HCT116 (cell line): ENCODE data around the gene CEACAM6. TPM values are rescaled to one million over a fixed set of nuclear protein-coding genes. Genes with fewer than 3 reads are reported as not detected.
"Not testable (repeated sequence)": the region's sequence is repeated elsewhere in the genome, so short reads cannot be mapped to it uniquely, and the experiment has no call there.

Experiments used
- ATAC-seq: fragments of 200-7000 bp; cut with Tn5 transposase; 2 replicates; pipeline ENCODE4 v1.9.1; 2020; ENCODE audit warnings: mild to moderate bottlenecking, moderate library complexity
- BruUV-seq: library from RNA; stranded (reverse); fragments of 400-500 nt; replicated peaks from 2 replicates; lab custom pipeline; 2021; lab: Mats Ljungman, UMichigan
- CTCF ChIA-PET: fragments of 300-600 bp; sonication (Branson Sonifier 250); formaldehyde crosslinking; loops from one replicate; lab custom pipeline; 2021; ENCODE audit warnings: antibody characterized with exemption; lab: Charles Lee
- POLR2A ChIA-PET: fragments of 300-600, 350-600 bp; sonication (Branson Sonifier 250); formaldehyde crosslinking; loops from one replicate; lab custom pipeline; 2021; ENCODE audit warnings: antibody characterized with exemption; lab: Charles Lee
- RAD21 ChIA-PET, 2 experiments: fragments of 300-600 bp; sonication (Branson Sonifier 250); formaldehyde crosslinking; loops; one replicate each; lab custom pipeline; 2023; ENCODE audit warnings: low total read pairs in 2 of 2; ENCODE audit not compliant: uncharacterized antibody in 2 of 2, unreplicated experiment in 2 of 2, low non-redundant PET in 1 of 2; lab: Charles Lee
- DNase-seq: peaks from one replicate; pipeline ENCODE4 v3.0.0-alpha.2; 2010; ENCODE audit warnings: low read depth, low spot score
- H2AFZ ChIP-seq: fragments of 200-600 bp; shearing (Covaris generic), sonication (generic); 2 replicates; pipeline ENCODE4 v1.6.1; 2017; ENCODE audit warnings: low read depth, mixed run types, mixed read lengths, antibody characterized with exemption, low read length; ENCODE audit not compliant: poor library complexity, severe bottlenecking
- H3K27ac ChIP-seq: 2 replicates; pipeline ENCODE4 v1.5.1; 2012; ENCODE audit warnings: low read depth, low read length
- H3K27me3 ChIP-seq: fragments of 200-600 bp; sonication (generic); 2 replicates; pipeline ENCODE4 v1.6.1; 2016; ENCODE audit warnings: mixed run types, low read length, mixed read lengths; ENCODE audit not compliant: insufficient read depth
- H3K36me3 ChIP-seq, 2 experiments: fragments of 200-500 bp in 1 of 2; fragments of 200-600 bp in 1 of 2; sonication (Bioruptor generic) in 1 of 2; sonication (generic) in 1 of 2; 2 replicates each; pipeline versions ENCODE4 v1.5.1 to v1.6.1; 2014 to 2016; ENCODE audit warnings: low read length in 2 of 2, inconsistent platforms in 1 of 2, mixed read lengths in 1 of 2, mixed run types in 1 of 2; ENCODE audit not compliant: insufficient read depth in 2 of 2, control insufficient read depth in 1 of 2
- H3K4me1 ChIP-seq, 2 experiments: fragments of 200-600 bp in 1 of 2; sonication (generic) in 1 of 2; 2 replicates each; pipeline versions ENCODE4 v1.5.1 to v1.6.1; 2012 to 2017; ENCODE audit warnings: low read length in 2 of 2, inconsistent platforms in 1 of 2, mild to moderate bottlenecking in 1 of 2, mixed read lengths in 1 of 2, mixed run types in 1 of 2, moderate library complexity in 1 of 2; ENCODE audit not compliant: insufficient read depth in 2 of 2, control insufficient read depth in 1 of 2
- H3K4me2 ChIP-seq: fragments of 200-600 bp; sonication (generic); 2 replicates; pipeline ENCODE4 v1.6.1; 2017; ENCODE audit warnings: mixed run types, low read length, mixed read lengths
- H3K4me3 ChIP-seq, 2 experiments: fragments of 200-600 bp in 1 of 2; sonication (generic) in 1 of 2; replicated peaks in 1 of 2; 2 replicates each; pipeline ENCODE4 v1.5.1; 2011 to 2016; ENCODE audit warnings: low read length in 2 of 2, control low read depth in 1 of 2, low read depth in 1 of 2, mild to moderate bottlenecking in 1 of 2, mixed read lengths in 1 of 2, mixed run types in 1 of 2
- H3K79me2 ChIP-seq: fragments of 200-600 bp; sonication (generic); 2 replicates; pipeline ENCODE4 v1.6.1; 2017; ENCODE audit warnings: mild to moderate bottlenecking, mixed run types, low read length, moderate library complexity, mixed read lengths; ENCODE audit not compliant: insufficient read depth
- H3K9ac ChIP-seq: fragments of 200-600 bp; sonication (generic); 2 replicates; pipeline ENCODE4 v1.6.1; 2016; ENCODE audit warnings: low read length, mixed read lengths
- H3K9me2 ChIP-seq: fragments of 200-600 bp; sonication (generic), shearing (Covaris generic); 2 replicates; pipeline ENCODE4 v1.6.1; 2017; ENCODE audit warnings: mixed run types, mild to moderate bottlenecking, moderate library complexity; ENCODE audit not compliant: insufficient read depth
- H3K9me3 ChIP-seq, 2 experiments: fragments of 200-500 bp in 1 of 2; fragments of 200-600 bp in 1 of 2; sonication (Bioruptor generic) in 1 of 2; sonication (generic) in 1 of 2; 2 replicates each; pipeline ENCODE4 v1.6.1; 2014 to 2017; ENCODE audit warnings: low read length in 2 of 2, mixed read lengths in 2 of 2, inconsistent platforms in 1 of 2, low read depth in 1 of 2, mild to moderate bottlenecking in 1 of 2, mixed run types in 1 of 2, moderate library complexity in 1 of 2; ENCODE audit not compliant: control insufficient read depth in 1 of 2, insufficient read depth in 1 of 2
- H4K20me1 ChIP-seq: fragments of 200-600 bp; sonication (generic), shearing (Covaris generic); 2 replicates; pipeline ENCODE4 v1.6.1; 2017; ENCODE audit warnings: mixed run types, mild to moderate bottlenecking, moderate library complexity; ENCODE audit not compliant: insufficient read depth
- POLR2A ChIP-seq: IDR thresholded peaks from 2 replicates; pipeline ENCODE4 v1.7.0; 2011; ENCODE audit warnings: borderline replicate concordance; ENCODE audit not compliant: insufficient read depth, insufficient read length; ENCODE audit errors: extremely low read depth
- intact Hi-C: fragments of 100-400 bp; cut with micrococcal nuclease; formaldehyde crosslinking; loops from 2 replicates; pipeline ENCODE4 v1.10.0; 2022
- total RNA-seq: library from RNA; stranded (reverse); gene quantifications from one replicate; pipeline ENCODE4 v1.2.1, GENCODE V29; 2021; ENCODE audit not compliant: unreplicated experiment
- TF ChIP-seq, protein P1 (sequence below): IDR thresholded peaks from 2 replicates; pipeline ENCODE4 v1.6.1; 2012

Gene CEACAM6
- total RNA-seq, 1 experiment from 2014 or later = 0.59 TPM

DNA sequence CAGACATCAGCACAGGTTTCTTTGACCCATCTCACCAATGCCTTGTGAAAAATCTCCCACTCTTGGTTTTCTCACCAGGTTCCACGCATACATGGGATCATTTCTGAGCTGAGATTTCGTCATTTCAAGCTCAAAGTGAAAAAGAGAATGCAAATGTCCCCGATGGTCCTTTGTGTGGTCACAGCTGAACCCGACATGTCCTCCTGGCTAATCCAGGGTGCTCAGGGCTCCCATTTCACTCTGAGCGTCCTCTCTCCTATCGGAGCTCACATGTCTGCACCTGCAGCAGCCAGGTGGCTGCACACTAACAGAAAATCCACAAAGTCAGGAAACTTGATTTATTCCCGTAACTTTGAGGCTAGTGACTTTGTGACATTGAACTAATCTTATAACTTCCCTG, 31.7 kb downstream of the CEACAM6 start:
- no peak overlapping the region for H3K9ac ChIP-seq
- intact Hi-C loops = loop anchor here (5.0 kb wide), 1 partner anchor 80 kb away; the partner anchor contains the start of gene CEACAM5
- TF ChIP-seq, protein P1, sequence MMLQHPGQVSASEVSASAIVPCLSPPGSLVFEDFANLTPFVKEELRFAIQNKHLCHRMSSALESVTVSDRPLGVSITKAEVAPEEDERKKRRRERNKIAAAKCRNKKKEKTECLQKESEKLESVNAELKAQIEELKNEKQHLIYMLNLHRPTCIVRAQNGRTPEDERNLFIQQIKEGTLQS = no peak
- TF ChIP-seq POLR2A = no peak
- TF ChIP-seq, all 23 proteins: peak for 0
- ATAC-seq (no peak), DNase-seq (no peak)
- BruUV-seq = no TSS peak
- ChIA-PET POLR2A (no interaction called here), CTCF (interaction anchor here (4.6 kb wide), 1 partner anchor 34 kb away, joined by 43 read pairs; no protein-coding TSS in a partner anchor), RAD21 (no interaction called here)
- H3K79me2 ChIP-seq = no peaks in the 10 kb centered on the region
- no peaks in the 10 kb centered on the region for H3K9me2 ChIP-seq
- H3K4me1 ChIP-seq = peaks cover 0 to 4% of the 10 kb centered on the region in 2 experiments; a peak in 1 of 4 replicates
- no peaks in the 10 kb centered on the region for H4K20me1 ChIP-seq
- H3K27me3 ChIP-seq = peaks cover 50% of the 10 kb centered on the region
- H3K9me3 ChIP-seq = no peaks in the 10 kb centered on the region
- H3K4me2 ChIP-seq = no peak overlapping the region
- no peak overlapping the region for H3K27ac ChIP-seq
- H3K4me3 ChIP-seq = no peak overlapping the region
- no peaks in the 10 kb centered on the region for H3K36me3 ChIP-seq
- H2AFZ ChIP-seq = no peak overlapping the region

DNA sequence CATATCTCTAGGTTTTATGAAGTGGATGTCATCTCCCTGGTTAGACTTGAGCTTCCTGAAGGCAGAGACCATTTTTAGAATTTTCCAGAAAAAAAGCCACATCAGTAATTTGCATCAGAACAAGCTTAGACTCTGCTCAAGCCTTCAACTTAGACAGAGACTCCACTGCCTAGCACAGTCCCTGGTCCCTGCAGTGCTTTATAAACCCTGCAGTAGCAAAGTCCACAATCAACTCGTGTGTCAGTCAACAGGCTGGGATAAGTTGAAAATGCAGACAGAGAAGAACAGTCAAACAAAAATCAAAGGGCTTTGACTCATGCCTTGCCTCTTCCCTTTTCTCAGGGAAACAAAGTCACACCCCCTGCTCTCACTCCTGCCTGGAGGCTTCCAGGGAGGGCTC, 33.2 kb downstream of the CEACAM6 start:
- BruUV-seq, RAD21 ChIA-PET, H3K9ac ChIP-seq, H3K4me2 ChIP-seq, H2AFZ ChIP-seq, H3K9me3 ChIP-seq, H3K27ac ChIP-seq, CTCF ChIA-PET, H3K36me3 ChIP-seq, DNase-seq, POLR2A ChIA-PET, H3K4me1 ChIP-seq, ATAC-seq, H3K9me2 ChIP-seq, H3K79me2 ChIP-seq, H3K4me3 ChIP-seq, H4K20me1 ChIP-seq: not testable (repeated sequence)
- intact Hi-C loops = loop anchor here (5.0 kb wide), 1 partner anchor 81 kb away; the partner anchor contains the start of gene CEACAM5
- peaks cover 46% of the 10 kb centered on the region for H3K27me3 ChIP-seq

DNA sequence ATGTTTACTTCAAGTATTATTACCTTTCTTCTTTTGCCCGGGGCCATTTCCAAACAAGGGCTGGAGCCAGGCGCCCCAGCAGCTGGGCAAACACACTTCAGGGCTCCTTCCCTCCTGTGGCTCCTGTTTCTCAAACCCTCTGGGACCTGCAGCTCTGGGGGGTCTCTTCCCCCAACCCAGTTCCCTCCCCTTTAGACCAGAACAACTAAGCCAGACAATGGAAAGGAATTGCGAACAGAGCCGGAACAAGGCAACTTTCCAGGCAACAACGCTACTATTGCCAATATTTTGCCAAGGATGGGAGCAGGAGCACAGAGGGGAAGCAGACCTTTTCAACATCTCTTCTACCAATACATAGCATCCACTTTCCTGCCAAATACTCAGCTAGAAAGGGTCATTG, 33.7 kb downstream of the CEACAM6 start:
- H3K36me3 ChIP-seq, POLR2A ChIA-PET, H3K4me2 ChIP-seq, H3K9me3 ChIP-seq, H2AFZ ChIP-seq, H4K20me1 ChIP-seq, RAD21 ChIA-PET, BruUV-seq, H3K4me1 ChIP-seq, H3K27ac ChIP-seq, DNase-seq, H3K9ac ChIP-seq, H3K4me3 ChIP-seq, CTCF ChIA-PET, H3K79me2 ChIP-seq, ATAC-seq, H3K9me2 ChIP-seq: not testable (repeated sequence)
- H3K27me3 ChIP-seq = peaks cover 43% of the 10 kb centered on the region
- intact Hi-C loops = loop anchor here (5.0 kb wide), 1 partner anchor 82 kb away; the partner anchor contains the start of gene CEACAM5
